Measurements from ENCODE around the gene EFNA3.
A peak's percentile ranks its signal among the peaks of the same experiment; 100 is the strongest.

EFNA3 gene

DNA sequence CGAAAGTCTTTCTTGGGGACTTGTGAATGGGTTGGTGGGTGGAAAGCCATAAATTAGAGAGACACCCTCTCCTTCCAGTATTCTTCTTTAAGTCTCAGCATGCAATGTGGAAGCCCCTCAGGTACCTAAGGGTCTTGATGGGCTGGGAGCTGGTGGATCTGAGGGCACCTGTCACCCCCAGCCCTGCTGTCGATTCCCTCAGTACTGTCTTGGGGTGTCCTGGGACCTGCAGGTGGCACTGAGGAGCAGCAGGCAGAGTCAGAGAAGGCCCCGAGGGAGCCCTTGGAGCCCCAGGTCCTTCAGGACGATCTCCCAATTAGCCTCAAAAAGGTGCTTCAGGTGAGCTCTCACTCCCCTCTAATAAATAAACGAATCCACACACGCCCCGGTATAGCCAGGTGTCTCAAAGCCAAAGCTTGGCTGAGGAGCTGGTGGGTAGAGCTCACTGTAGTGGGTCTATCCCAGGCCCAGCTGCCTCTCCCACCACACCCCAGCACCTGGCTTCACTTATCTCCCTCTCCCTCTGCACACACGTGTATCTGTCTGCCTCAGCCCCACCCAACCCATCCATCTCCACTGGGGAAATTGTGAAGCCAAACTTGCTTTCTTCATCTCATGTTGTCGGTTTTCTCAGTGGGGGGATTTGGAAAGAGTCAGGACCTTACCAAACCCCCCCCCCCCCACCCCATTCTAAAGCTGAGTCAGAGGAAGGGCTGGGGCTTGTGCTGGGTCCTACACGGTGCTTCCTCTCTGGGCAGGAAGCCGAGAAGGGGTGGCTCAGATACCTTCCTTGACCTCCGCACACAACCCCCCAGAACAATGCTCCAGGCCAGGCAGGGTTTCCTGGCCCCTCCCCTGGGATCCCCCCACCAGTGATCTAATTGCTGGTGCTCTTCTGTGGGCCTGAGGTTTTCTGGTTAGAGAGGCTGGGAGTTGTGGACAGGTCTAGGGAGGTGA is 25.9 kb upstream of the EFNA3 start:
- peak overlapping the region; percentile 79 for H3K4me3 ChIP-seq (ENCODE audit: low read depth, low read length)
- TF ChIP-seq CTCF (IDR thresholded peaks at IDR 0.05; ENCODE audit: borderline replicate concordance, insufficient read depth, low read depth, low read length), result peak; percentile 46

DNA sequence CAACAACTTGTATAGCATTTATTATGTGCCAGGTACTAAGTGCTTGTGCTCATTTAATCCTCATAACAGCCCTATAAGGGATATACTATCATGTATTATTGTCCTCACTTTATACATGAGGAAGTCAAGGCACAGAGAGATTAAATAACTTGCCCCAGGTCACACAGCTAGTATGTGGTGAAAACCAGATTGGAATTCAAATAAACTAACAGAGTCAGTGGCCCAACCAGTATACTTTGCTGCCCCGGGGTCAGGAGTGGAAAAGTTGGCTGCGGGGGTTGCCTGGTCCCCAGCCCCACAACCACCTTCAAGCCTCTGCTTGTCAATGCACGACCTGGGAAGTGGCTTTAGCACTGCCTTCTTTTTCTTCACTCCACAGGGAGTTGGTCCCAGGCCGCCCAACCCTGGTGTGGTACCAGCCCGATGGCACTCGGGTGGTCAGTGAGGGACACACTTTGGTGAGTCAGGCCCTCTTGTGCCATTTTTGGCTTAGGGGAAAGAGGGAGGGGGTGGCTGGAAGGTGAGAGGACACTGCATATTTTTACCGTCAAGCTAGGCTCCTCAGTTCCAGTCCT is 25.0 kb upstream of the EFNA3 start:
- TF ChIP-seq CTCF (IDR thresholded peaks at IDR 0.05; ENCODE audit: borderline replicate concordance, insufficient read depth, low read depth, low read length), result no peak
- no peak overlapping the region for H3K4me3 ChIP-seq (ENCODE audit: low read depth, low read length)

DNA sequence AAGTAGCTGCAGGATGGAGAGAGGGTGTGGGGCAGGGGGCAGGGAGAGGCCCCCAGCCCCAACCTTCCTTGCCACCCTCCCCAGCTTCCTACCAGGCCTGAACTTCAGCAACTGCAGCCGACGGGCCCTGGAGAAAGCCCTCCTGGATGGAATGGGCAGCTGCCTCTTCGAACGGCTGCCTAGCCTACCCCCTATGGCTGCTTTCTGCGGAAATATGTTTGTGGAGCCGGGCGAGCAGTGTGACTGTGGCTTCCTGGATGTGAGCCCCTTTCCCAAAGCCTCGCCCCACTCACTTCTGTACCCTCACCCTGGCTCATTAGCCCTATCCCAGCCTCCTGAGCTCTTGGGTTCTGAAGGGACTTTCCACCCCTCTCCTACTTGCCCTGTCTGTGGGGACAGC is 21.5 kb upstream of the EFNA3 start:
- TF ChIP-seq CTCF (IDR thresholded peaks at IDR 0.05; ENCODE audit: borderline replicate concordance, insufficient read depth, low read depth, low read length), result no peak
- H3K4me3 ChIP-seq (ENCODE audit: low read depth, low read length), result no peak overlapping the region

GRCh38 chr1:155057788-155058211 is 20.8 kb upstream of the EFNA3 start:
- H3K4me3 ChIP-seq (ENCODE audit: low read depth, low read length), result no peak overlapping the region
- TF ChIP-seq CTCF (IDR thresholded peaks at IDR 0.05; ENCODE audit: borderline replicate concordance, insufficient read depth, low read depth, low read length), result peak; percentile 22; the same call in 1 of the 2 replicates

GRCh38 chr1:155060736-155061135 is 17.9 kb upstream of the EFNA3 start:
- no peak for TF ChIP-seq CTCF (IDR thresholded peaks at IDR 0.05; ENCODE audit: borderline replicate concordance, insufficient read depth, low read depth, low read length)
- no peak overlapping the region for H3K4me3 ChIP-seq (ENCODE audit: low read depth, low read length)

GRCh38 chr1:155061381-155062150 is 17.1 kb upstream of the EFNA3 start:
- no peak overlapping the region for H3K4me3 ChIP-seq (ENCODE audit: low read depth, low read length)
- peak; percentile 99 for TF ChIP-seq CTCF (IDR thresholded peaks at IDR 0.05; ENCODE audit: borderline replicate concordance, insufficient read depth, low read depth, low read length)

All from GM12875 (cell line).